HG03439 (cell line): ENCODE measurements around the gene VDR.
A peak's percentile ranks its signal among the peaks of the same experiment; 100 is the strongest.

Experiments used
- ATAC-seq: cut with Tn5 transposase; IDR thresholded peaks from one replicate; pipeline ENCODE4 v1.9.1; 2021; ENCODE audit warnings: mild to moderate bottlenecking, moderate library complexity; ENCODE audit not compliant: unreplicated experiment

VDR gene

GRCh38 chr12:47931187-47931586, 26.4 kb upstream of the VDR start:
- ATAC-seq = no peak

- no peak for ATAC-seq
Measured at GRCh38 chr12:47930634-47931033, 25.8 kb upstream of the VDR start.

- ATAC-seq = no peak
Measured at GRCh38 chr12:47927346-47927745, 22.6 kb upstream of the VDR start.

- ATAC-seq = no peak
Measured at GRCh38 chr12:47921907-47922306, 17.1 kb upstream of the VDR start.

DNA sequence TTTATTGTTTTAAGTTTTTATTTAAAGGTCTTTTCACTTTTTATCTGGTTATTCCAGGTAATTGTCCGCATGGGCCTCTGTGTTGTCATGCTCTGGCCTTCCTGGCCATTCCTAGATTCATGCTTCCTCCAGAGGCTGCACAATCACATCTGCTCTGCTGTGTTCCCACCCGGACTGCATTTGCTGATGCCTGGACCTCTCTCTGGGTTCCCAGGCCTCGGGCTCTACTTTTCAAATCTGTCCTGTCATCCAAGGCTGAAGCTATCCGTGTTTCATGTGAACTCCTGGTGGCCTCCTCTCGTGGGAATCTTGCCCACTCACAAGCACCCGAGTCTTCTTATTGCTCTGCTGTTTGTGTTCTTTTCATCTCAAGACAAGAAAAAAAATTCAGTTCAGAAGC, 16.1 kb upstream of the VDR start:
- ATAC-seq = no peak

DNA sequence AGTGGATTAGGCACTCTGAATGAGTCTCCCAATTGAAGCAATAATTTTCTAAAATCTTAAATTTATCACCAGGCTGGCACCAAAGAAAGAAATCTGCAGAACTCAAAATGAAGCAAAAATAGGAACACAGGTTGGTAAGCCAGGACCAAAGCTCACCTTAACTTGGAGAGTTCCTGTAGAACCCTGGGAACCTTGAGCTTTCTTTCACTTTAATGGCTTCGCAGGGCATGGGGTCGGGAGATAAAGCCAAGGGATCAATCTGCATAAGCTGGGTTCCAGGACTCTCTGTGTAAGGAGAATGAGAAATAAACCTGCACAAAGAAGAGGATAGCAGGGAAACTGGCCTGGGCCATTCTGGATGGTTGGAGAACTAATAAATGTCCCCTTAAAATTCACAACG, 8.3 kb upstream of the VDR start:
- ATAC-seq = no peak

DNA sequence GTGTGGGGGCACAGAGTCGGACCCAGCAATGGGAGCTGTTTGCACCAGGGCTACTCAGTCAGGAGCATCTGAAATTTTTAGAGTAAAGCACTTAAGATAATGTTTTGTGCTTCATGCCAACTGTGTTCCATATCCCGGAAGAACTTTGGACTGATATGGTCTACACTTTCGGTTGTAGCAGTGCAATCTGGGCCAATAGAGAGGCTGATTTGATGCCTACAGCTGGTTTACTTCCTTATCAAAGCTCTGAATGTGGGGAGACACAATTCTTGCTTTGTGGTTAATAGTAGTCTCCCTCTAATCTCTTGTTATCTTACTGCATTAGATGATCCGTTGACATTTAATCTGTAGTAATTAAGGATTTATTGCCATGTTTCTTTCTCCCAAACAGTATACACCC, 7.8 kb upstream of the VDR start:
- no peak for ATAC-seq

DNA sequence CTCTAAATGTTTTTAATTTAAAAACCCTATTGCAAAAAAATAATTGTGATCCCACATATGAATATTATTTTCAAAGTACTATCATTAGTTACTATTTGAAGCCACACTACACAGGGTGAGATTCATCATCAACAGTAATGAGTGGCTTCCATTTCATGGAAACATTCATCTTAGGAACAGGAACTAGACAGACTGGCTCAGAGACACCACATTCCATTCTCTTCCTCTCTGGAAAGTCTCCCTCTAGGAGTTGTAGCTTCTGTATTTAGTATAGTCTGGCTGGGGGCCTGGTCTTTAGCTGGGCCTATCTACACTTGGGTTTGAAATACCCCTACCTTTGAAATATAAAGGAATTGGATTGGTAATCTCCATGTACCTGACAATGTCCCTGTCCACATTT, 6.2 kb upstream of the VDR start:
- no peak for ATAC-seq

DNA sequence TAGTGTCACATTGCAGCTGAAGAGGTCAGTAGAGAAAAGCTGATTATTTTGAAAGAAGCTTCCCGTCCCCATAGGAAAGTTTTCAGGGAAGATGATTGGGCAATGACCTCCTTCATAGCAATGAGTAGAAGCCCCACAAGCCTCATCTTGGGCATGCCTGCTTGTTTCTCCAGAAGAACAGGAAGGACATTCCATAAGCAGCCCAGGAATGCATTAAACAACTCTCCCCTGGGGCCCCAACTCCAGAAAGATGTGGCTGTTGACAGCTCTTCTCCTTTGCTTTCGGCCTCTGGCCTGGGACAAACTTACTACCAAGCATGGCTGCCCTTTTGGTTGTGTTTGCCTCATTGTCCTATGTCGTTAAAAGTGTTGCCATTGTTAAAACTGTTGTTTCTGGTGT, 5.7 kb upstream of the VDR start:
- ATAC-seq = no peak

- ATAC-seq = no peak
Measured at GRCh38 chr12:47909839-47910465, 5.2 kb upstream of the VDR start.

- ATAC-seq = no peak
Measured at GRCh38 chr12:47908738-47909137, 3.9 kb upstream of the VDR start.

GRCh38 chr12:47907851-47908454, 3.2 kb upstream of the VDR start:
- ATAC-seq = no peak

DNA sequence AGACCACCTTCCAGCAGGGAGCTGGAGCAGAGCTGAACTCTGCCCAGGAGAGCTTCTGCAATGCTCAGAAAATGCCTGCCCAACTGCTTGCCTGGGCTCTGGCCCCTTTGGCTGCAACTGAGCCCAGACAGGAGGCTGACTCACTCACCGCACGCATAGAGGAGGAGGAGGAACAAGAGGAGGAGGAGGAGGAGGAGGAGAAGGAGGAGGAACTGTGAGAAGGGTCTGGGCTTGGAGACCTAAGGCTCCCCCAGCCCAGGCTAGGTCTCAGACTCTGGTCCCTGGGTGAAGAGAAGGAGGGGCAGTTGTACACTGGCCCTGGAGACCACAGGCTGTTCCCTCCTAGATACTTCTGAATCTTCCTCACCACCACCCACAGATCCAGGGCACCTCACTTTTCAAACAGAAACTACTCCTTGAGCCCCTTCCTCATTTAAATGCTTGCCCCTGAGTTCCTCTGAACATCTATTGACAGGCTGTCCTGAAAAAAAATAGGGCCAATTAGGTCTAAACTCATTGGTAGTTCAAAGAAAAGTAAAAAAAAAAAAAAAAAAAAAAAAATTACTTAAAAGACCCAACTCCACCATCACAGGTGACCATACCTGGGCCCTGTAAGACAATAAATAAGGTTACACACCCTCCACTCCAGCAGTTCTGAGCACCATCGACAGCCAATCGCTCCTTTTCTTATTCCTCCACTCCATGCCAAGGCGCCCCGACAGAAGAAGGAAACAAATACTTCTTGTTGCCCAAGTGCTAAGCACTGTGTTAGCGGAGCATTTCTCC, 674 bp downstream of the VDR start:
- ATAC-seq = peak; percentile 18

DNA sequence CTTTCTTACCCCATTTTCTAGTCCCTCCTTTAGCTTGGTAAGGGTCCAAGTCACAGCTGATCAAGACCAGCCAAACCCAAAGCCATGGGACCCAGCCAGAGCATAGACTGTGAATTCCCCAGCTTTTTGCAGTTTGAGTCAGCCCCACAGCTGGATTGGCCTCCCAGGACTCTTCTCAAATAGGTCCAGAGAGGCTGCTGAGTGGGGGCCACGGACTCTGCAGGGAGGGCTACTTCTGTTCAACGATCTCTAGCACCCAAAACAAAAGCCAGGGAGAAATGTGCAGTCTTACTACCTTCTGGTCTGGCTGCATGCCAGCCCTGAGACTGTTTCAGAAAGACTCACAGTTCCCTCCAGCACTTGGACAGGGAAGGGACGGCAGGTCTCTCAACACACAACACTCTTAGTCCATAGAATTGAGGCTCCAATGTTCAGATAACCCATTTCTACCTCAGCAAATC, 1.6 kb downstream of the VDR start:
- ATAC-seq = no peak

DNA sequence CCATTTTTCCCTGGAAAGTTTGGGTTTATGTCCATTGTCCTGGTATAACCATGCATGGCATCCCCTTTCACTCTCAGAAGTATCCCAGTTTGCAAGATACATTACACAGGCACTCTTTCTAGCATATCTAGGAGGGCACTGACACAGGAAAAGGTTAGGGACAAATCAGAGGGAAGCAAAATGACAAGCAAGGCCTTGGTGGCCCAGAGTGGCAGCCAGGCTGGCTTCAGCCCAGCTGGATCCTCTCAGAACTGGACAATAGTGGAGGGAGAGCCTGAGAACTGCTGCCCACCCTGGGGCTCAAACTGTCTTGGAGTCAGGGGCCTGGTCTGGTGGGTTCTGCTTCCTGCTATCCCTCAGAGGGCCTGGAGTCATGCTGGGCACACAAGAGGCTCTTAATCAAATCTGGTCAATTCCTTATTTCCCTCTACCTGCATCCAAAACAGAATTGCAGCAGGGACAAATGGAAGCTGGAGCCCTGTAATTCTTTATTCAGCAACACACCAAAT, 2.6 kb downstream of the VDR start:
- no peak for ATAC-seq

DNA sequence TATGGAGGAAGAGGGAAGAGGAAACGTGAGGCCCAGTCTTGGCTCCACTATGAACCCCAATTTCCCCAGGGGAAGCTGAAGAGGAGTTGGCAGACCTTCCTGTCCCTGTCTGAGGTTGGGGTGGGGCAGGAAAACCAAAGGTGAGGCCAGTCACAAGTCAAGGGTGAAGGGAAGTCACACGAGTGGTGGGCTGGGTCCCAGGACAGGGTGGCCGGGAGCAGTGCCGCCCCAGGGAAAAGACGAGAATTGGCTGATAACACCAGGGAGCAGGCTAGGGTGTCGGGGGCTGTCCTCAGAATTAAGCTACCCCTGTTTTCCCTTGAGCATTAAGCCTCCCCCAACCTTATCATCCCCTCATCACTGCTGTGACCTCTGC, 3.1 kb downstream of the VDR start:
- no peak for ATAC-seq

DNA sequence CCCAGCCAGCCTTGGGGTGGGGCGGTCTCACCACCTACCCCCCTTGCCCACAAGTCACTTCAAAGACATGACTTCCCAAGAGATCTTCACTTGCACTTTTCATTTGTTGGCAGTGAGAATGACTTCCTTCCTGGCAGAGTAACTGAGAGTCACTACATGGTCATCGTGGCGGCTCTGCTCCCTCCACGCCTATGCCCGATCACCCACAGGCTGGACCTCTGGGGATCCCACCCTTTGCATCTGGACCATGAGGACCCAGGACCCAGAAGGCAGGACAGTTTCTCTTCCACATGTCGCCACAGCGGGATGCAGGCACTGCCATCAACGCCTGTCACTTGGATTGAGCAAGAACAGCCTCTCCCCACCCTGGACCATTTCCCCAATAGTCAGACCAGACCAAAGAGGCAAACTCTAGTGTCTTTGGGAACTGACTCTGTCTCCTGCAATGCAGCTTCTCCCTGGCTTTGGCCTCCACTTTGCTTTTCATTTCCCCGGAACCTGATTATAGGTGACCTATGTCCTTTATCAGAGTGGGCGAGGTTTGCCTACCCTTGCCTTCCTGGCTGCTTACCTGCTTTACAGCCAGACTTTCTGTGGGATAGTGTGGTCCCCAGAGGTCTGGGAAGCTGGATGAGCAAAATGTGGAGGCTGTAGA, 3.6 kb downstream of the VDR start:
- ATAC-seq = no peak

DNA sequence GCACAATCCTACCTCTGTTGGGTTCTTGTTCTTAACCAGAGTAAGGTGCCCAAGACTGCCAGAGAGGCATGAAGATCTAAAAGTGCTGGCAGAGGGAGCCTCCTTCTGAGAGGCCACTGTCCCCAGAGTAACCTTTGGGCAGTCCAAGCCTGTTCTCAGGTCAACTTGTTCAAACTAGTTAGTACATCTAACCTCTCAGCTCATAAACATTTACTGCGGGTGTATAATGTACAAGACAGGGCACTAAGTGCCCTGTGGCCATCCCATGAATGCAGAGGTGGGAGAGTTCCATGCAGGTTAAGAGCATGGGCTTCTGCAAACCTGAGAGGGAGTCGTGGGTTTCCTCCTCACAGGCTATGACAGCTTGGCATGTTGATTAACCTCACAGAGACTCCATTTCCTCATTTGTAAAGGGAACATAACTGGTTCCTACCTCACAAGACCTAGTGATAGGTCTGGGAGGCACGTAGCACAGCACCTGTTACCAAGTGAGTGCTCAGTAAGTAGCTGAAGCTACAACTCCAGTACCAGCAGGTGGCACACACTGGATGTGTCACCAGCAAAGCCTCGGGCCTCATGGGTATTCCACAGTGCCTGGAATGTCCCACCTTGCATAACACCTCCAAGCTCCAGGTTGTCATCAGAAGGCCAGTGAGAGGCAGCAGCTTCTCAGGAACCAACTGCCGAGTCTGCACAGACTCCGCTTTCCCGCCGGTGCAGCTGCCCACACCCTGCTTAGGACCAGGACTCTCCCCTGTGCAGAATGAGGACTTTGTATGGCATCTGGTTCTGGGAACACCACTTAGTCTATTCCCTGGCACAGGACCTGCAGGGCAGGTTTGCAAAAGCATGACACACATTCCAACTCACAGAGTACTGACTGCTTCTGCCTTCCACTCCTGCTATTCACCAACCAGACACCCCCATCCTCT, 4.4 kb downstream of the VDR start:
- ATAC-seq = no peak

GRCh38 chr12:47899466-47899865, 5.3 kb downstream of the VDR start:
- ATAC-seq = no peak

GRCh38 chr12:47896633-47897032, 8.2 kb downstream of the VDR start:
- ATAC-seq = no peak
